ENCODE data around the gene SSBP1.

GRCh38 chr7:141697211-141697871, 40.8 kb upstream of the SSBP1 start:
- TF ChIP-seq CTCF (conservative IDR thresholded peaks at IDR 0.05; ENCODE audit: low read depth, low read length) (no peak), EZH2 (IDR thresholded peaks at IDR 0.05; ENCODE audit: low read length, unreplicated experiment) (no peak)
